Islet of Langerhans (tissue), 1 donor: Measurements from ENCODE around the gene WNT3A.

ENCODE experiments used
- FAIRE-seq: peaks from one replicate; lab custom pipeline; 2011; peaks lifted over from hg19 to GRCh38; lab: Jason Lieb, UNC

WNT3A gene

GRCh38 chr1:228048659-228049298 is 42.0 kb downstream of the WNT3A start:
- FAIRE-seq, result no peak

- FAIRE-seq, result no peak
Measured at GRCh38 chr1:228050571-228051231, 43.9 kb downstream of the WNT3A start.

GRCh38 chr1:228058172-228058948 is 51.6 kb downstream of the WNT3A start:
- no peak for FAIRE-seq

GRCh38 chr1:228058949-228059633 is 52.3 kb downstream of the WNT3A start:
- FAIRE-seq, result no peak

- no peak for FAIRE-seq
Measured at GRCh38 chr1:228059634-228060457, 53.0 kb downstream of the WNT3A start.

GRCh38 chr1:228060458-228061190 is 53.8 kb downstream of the WNT3A start:
- FAIRE-seq, result no peak

GRCh38 chr1:228061411-228062084 is 54.8 kb downstream of the WNT3A start:
- FAIRE-seq, result no peak

- FAIRE-seq, result no peak
Measured at GRCh38 chr1:228062085-228062791, 55.4 kb downstream of the WNT3A start.

- no peak for FAIRE-seq
Measured at GRCh38 chr1:228062812-228063211, 56.0 kb downstream of the WNT3A start.

GRCh38 chr1:228063251-228064191 is 56.7 kb downstream of the WNT3A start:
- FAIRE-seq, result no peak

GRCh38 chr1:228064296-228064695 is 57.5 kb downstream of the WNT3A start:
- FAIRE-seq, result no peak

- FAIRE-seq, result no peak
Measured at GRCh38 chr1:228064741-228065542, 58.1 kb downstream of the WNT3A start.

GRCh38 chr1:228065543-228066347 is 58.9 kb downstream of the WNT3A start:
- FAIRE-seq, result no peak

GRCh38 chr1:228066416-228066815 is 59.6 kb downstream of the WNT3A start:
- no peak for FAIRE-seq

- FAIRE-seq, result no peak
Measured at GRCh38 chr1:228066891-228067654, 60.3 kb downstream of the WNT3A start.

GRCh38 chr1:228068359-228068758 is 61.6 kb downstream of the WNT3A start:
- FAIRE-seq, result no peak
